ENCODE results near the gene ELMO3.

- no peak for TF ChIP-seq CTCF (CRISPR knock-in tag; IDR thresholded peaks at IDR 0.05)
- TF ChIP-seq ZNF235 (CRISPR knock-in tag; IDR thresholded peaks at IDR 0.05; ENCODE audit: borderline replicate concordance), result no peak
- no peak for TF ChIP-seq ZNF333 (CRISPR knock-in tag; IDR thresholded peaks at IDR 0.05; ENCODE audit: borderline replicate concordance)
- no peak for TF ChIP-seq MXI1 (IDR thresholded peaks at IDR 0.05; ENCODE audit: borderline replicate concordance, low read depth, low read length)
- no peak for TF ChIP-seq KDM1A (CRISPR knock-in tag; IDR thresholded peaks at IDR 0.05)
- TF ChIP-seq THRA (CRISPR knock-in tag; IDR thresholded peaks at IDR 0.05; ENCODE audit: borderline replicate concordance), result no peak
- TF ChIP-seq BRCA1 (CRISPR knock-in tag; IDR thresholded peaks at IDR 0.05), result no peak
- no peak for TF ChIP-seq YY1 (IDR thresholded peaks at IDR 0.05; ENCODE audit: insufficient read depth, insufficient replicate concordance, low read depth, low read length)
- TF ChIP-seq ZNF510 (CRISPR knock-in tag; IDR thresholded peaks at IDR 0.05; ENCODE audit: low read depth), result no peak
- no peak for TF ChIP-seq ZNF616 (CRISPR knock-in tag; IDR thresholded peaks at IDR 0.05; ENCODE audit: low read depth)
- TF ChIP-seq PAF1 (CRISPR knock-in tag; IDR thresholded peaks at IDR 0.05), result no peak
- TF ChIP-seq ELK4 (CRISPR knock-in tag; IDR thresholded peaks at IDR 0.05; ENCODE audit: borderline replicate concordance), result no peak
- TF ChIP-seq PBX3 (CRISPR knock-in tag; IDR thresholded peaks at IDR 0.05; ENCODE audit: borderline replicate concordance), result no peak
- TF ChIP-seq ZNF776 (CRISPR knock-in tag; IDR thresholded peaks at IDR 0.05), result no peak
These were observed 29.3 kb downstream of the ELMO3 start for GRCh38 chr16:67228034-67228785.

Measured in HepG2 (cell line).